HG03432 (cell line): Measurements from ENCODE around the gene ATP8B1.
A peak's percentile ranks its signal among the peaks of the same experiment; 100 is the strongest.
"Not testable (repeated sequence)": the region's sequence is repeated elsewhere in the genome, so short reads cannot be mapped to it uniquely, and the experiment has no call there.

ENCODE experiments used
- ATAC-seq: cut with Tn5 transposase; IDR thresholded peaks from one replicate; pipeline ENCODE4 v1.9.1; 2021; ENCODE audit warnings: mild to moderate bottlenecking, moderate library complexity; ENCODE audit not compliant: unreplicated experiment

Gene ATP8B1

GRCh38 chr18:57771193-57771592 is 31.9 kb downstream of the ATP8B1 start:
- ATAC-seq, result no peak

GRCh38 chr18:57768537-57769326 is 34.4 kb downstream of the ATP8B1 start:
- no peak for ATAC-seq

DNA sequence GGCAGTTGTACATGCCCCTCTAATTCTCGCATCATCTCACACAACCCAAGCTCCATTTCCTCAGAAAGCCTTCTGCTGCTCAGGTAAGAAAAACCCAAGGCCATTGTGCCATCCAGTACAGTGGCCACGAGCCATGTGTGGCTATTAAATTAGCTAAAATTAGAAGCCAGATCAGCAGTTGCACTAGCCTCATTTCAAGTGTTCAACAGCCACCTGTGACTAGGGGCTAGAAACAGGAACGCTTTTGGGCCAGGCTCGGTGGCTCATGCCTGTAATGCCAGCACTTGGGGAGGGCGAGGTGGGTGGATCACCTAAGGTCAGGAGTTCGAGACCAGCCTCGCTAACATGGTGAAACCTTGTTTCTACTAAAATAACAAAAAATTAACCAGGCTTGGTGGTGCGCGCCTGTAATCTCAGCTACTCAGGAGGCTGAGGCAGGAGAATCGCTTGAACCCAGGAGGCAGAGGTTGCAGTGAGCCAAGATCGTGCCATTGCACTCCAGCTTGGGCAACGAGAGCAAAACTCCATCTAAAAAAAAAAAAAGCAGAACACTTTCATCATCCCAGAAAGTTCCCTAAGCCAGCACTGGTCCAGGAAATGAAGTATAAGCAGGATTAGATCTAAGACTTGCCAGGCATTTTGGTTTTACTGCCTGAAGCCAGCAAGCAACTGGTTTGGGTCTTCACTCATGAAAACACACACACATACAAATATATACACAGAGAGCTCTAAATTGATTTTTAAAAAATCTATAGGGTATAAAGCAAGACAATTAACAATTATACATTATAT is 35.7 kb downstream of the ATP8B1 start:
- no peak for ATAC-seq

DNA sequence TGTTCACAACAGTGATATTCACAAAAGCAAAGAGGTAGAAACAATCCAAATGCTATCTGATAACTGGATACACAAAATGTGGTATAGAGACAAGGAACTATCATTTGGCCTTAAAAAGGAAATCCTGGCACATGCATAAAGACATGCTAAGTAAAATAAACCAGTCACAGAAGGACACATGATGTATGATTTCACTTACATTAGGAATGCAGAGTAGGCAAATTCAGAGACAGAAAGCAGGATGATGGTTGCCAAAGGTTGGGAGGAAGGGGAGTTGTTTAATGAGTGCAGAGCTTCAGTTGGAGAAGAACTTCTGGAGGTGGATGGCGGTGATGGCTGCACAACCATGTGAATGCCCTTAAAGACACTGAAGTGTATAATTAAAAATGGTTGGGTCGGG is 38.1 kb downstream of the ATP8B1 start:
- no peak for ATAC-seq

GRCh38 chr18:57764087-57764486 is 39.0 kb downstream of the ATP8B1 start:
- no peak for ATAC-seq

GRCh38 chr18:57762686-57763085 is 40.4 kb downstream of the ATP8B1 start:
- ATAC-seq, result no peak

GRCh38 chr18:57759650-57760049 is 43.5 kb downstream of the ATP8B1 start:
- no peak for ATAC-seq

DNA sequence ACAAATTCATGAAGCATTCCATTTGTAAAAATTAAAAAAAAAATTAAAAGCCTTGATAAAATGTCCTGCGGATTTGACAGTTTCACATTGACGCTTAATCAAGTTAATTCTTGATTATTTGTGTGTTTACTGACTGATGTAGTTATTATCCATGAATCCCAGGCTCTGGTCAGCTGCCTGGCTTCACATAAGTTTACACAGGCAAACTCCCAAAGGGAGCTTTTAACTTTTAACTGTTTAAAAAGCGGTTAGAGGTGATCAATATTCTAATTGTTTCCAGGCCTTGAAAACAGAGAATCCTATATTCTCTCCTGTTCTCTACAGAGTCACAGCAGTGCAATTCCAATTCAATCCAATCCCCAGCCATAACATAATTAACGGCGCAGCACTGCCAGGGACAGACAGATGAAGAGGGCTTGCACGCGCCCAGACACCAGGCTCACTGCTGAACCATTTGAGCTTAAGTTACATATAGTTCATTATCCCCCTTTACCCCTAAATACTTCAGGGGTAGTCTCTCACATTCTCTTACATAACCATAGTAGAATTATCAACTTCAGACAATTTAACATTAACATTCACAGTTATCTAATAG is 47.5 kb downstream of the ATP8B1 start:
- ATAC-seq, result no peak

- ATAC-seq, result peak; percentile 96
Observed at GRCh38 chr18:57754577-57755338, 48.4 kb downstream of the ATP8B1 start.

- ATAC-seq, result no peak
Observed at GRCh38 chr18:57753063-57753462, 50.1 kb downstream of the ATP8B1 start.

DNA sequence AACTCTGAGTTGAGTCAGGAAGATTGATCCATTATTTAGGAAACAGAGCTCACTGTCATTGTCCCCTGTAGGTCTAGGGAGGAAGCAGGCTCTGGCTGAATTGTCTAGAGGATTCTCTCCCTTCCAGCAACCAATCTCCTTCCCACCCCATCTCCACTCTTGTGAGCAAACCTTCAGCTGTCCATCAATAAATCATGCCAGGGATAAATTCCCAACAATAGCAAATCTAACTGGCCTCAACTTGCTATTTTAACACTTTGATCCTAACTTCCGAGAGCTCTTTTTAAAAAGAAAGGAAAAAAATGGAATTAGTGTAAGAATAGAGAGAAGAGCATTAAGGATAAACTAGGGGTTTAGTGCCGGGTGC is 53.5 kb downstream of the ATP8B1 start:
- no peak for ATAC-seq

GRCh38 chr18:57748770-57749603 is 54.1 kb downstream of the ATP8B1 start:
- peak; percentile 96 for ATAC-seq

- ATAC-seq, result no peak
Observed at GRCh38 chr18:57747809-57748680, 55.1 kb downstream of the ATP8B1 start.

DNA sequence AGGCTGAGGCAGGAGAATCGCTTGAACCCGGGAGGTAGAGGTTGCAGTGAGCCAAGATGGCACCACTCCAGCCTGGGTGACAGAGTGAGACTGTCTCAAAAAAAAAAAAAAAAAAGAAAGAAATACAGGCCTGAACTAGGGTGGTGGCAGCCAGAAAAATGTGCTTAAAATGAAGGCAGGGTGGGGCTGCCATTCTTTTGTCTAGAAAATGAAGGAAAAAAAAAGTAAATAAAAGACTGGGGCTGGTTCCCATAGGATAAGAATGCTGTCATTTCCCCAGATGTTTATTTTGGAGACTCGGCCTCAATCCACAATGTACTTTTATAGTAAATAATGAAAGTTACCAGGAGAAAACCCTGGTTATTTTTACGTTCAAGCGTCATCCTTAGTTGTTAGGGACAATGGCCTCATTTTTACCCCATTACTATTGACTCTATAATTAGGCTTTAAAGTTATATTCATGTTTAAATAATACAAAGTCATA is 58.9 kb downstream of the ATP8B1 start:
- no peak for ATAC-seq

- ATAC-seq, result no peak
Observed at GRCh38 chr18:57743008-57743407, 60.1 kb downstream of the ATP8B1 start.

GRCh38 chr18:57741273-57741672 is 61.8 kb downstream of the ATP8B1 start:
- ATAC-seq, result no peak

DNA sequence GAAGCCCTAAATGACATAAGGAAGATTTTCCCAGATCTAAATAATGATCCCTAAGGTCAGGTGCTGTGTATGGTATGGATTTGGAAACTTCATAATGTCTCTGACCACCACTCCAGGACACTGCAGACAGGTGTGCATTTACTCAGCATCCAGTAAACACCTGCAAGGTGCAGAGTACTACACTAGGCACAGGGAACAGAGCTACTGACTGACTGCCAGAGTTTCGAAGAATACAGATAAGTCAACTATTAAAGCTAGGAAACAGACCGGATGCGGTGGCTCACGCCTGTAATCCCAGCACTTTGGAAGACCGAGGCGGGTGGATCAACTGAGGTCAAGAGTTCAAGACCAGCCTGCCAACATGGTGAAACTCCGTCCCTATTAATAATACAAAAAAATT is 65.0 kb downstream of the ATP8B1 start:
- no peak for ATAC-seq

GRCh38 chr18:57737400-57738060 is 65.6 kb downstream of the ATP8B1 start:
- no peak for ATAC-seq

DNA sequence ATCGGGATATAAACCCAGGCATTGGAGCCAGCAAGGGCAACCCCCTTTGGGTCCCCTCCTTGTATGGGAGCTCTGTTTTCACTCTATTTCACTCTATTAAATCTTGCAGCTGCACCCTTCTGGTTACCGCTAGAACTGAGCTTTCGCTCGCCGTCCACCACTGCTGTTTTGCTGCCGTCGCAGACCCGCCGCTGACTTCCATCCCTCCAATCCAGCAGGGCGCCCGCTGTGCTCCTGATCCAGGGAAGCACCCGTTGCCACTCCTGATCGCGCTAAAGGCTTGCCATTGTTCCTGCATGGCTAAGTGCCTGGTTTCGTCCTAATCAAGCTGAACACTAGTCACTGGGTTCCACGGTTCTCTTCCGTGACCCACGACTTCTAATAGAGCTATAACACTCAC is 68.1 kb downstream of the ATP8B1 start:
- not testable (repeated sequence) for ATAC-seq
